BJ (cell line): ENCODE data around the gene APOA4. TPM values are rescaled to one million over a fixed set of nuclear protein-coding genes. Genes with fewer than 3 reads are reported as not detected.

Source experiments
- CTCF ChIA-PET: fragments of 350-600 bp; formaldehyde crosslinking; extraction: SDS; loops from one replicate; lab custom pipeline; 2021; ENCODE audit warnings: antibody characterized with exemption, inconsistent platforms; lab: Yijun Ruan, JAX
- POLR2A ChIA-PET: fragments of 300-600 bp; sonication (Branson Sonifier 250); formaldehyde crosslinking; extraction: SDS; loops from one replicate; lab custom pipeline; 2021; ENCODE audit warnings: antibody characterized with exemption; lab: Charles Lee
- DNase-seq: peaks from one replicate; pipeline ENCODE4 v3.0.0-alpha.2; 2011; ENCODE audit warnings: low read depth
- H3K27me3 ChIP-seq: 2 replicates; pipeline ENCODE4 v1.6.0; 2011; ENCODE audit warnings: low read length; ENCODE audit not compliant: control insufficient read depth, insufficient read depth
- H3K36me3 ChIP-seq: 2 replicates; pipeline ENCODE4 v1.5.1; 2011; ENCODE audit warnings: low read length; ENCODE audit not compliant: control insufficient read depth, insufficient read depth
- H3K4me3 ChIP-seq: 2 replicates; pipeline ENCODE4 v1.5.1; 2011; ENCODE audit warnings: low read depth, mild to moderate bottlenecking, control low read depth, low read length
- polyA plus RNA-seq: library from polyadenylated mRNA; depleted of rRNA; stranded (reverse); fragments of >200 nt; gene quantifications from 2 replicates; pipeline ENCODE4 v1.2.3, GENCODE V29; 2011
- TF ChIP-seq, protein P1 (sequence below): IDR thresholded peaks from 2 replicates; pipeline ENCODE4 v1.5.1; 2011; ENCODE audit warnings: low read depth, mild to moderate bottlenecking, control low read depth, inconsistent platforms, low read length, moderate library complexity; ENCODE audit not compliant: insufficient read depth

The APOA4 gene
- polyA plus RNA-seq, 1 experiment: not detected

DNA sequence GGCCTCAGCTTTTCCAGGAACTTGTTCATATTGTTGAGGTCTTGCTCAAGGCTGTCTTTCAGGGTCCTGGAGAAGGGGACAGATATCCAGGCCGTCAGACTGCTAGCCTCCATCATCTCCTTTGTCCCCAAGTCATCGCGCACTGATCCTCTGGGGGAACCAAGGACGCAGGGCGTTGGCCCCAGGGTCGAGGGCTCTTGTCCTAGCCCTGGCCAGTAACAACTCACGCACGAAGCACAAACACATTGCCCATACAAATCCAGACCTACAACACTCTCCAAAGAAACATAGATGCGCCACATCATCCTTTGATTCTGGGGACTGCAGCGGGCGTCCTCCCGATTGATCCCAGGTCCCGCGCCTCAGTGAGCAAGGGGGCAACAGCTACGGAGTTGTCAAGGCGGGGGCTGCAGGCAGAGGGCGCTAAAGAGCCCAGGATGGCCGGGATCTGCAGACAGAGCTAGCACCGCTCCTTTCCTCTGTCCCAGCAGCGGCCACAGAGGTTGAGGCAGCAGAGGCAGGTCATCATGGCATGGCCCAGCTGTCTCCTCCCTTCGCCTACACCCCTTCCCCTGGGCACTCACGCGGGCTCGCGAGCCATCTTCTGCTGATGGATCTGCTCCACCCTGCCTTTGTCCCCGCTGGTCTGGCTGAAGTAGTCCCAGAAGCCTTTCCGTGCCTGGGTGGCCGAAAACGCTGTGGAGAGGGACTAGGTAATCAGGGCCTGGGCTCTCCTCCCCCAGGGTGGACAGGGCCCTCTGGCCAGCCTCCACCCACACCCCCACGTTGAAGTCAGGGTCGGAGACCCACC, 31.9 kb downstream of the APOA4 start:
- TF ChIP-seq, protein P1, sequence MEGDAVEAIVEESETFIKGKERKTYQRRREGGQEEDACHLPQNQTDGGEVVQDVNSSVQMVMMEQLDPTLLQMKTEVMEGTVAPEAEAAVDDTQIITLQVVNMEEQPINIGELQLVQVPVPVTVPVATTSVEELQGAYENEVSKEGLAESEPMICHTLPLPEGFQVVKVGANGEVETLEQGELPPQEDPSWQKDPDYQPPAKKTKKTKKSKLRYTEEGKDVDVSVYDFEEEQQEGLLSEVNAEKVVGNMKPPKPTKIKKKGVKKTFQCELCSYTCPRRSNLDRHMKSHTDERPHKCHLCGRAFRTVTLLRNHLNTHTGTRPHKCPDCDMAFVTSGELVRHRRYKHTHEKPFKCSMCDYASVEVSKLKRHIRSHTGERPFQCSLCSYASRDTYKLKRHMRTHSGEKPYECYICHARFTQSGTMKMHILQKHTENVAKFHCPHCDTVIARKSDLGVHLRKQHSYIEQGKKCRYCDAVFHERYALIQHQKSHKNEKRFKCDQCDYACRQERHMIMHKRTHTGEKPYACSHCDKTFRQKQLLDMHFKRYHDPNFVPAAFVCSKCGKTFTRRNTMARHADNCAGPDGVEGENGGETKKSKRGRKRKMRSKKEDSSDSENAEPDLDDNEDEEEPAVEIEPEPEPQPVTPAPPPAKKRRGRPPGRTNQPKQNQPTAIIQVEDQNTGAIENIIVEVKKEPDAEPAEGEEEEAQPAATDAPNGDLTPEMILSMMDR: peak; percentile 96
- no peak for DNase-seq
- ChIA-PET POLR2A (no interaction called here), CTCF (interaction anchor here (0.7 to 9.6 kb wide), 44 partner anchors 8 to 437 kb away, joined by 3 to 165 read pairs (median 4); partner anchors contain the start of genes APOA1, PAFAH1B2 and SIK3)
- no peaks in the 10 kb centered on the region for H3K27me3 ChIP-seq
- no peaks in the 10 kb centered on the region; the same call in 1 of the 2 replicates for H3K36me3 ChIP-seq
- H3K4me3 ChIP-seq: no peak overlapping the region

DNA sequence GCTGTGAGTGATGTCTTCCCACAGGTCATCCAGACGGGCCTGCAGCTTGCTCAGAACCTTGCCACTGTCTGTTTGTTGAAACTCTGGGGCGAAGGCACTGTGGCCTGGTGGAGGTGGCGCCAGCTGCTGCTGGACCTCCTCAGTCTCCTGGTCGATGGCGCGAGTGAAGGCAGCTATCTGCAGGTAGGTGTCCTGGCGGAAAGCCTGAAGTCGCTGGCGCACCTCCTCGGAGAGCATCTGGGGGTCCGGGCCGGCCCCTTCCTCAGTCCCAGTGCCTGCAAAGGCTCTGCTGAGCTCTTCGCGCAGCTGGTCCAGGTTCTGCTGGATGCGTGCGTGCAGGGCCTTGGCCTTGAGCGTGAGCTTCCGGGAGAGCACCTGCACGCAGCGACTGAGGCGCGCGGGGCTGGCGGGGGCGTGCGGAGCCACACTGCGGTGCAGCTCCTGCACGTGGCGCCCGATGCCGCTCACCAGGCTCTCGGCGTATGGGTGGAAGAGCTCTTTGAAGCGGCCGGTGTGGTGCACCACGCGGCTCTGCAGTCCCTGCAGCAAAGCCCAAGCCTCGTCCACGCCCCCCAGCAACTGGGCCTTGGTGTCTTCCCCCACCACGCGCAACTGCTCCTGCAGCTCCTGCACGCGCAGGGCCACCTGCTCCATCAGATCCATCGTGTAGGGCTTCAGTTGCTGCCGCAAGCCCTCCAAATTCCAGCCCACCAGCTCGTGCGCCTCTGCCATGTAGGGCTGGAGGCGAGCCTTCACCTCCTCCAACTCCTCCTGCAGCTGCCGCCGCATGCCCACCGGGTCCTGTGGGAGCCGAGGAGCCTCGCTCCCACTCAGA, 32.7 kb downstream of the APOA4 start:
- ChIA-PET POLR2A (no interaction called here), CTCF (interaction anchor here (0.9 to 9.6 kb wide), 38 partner anchors 8 to 438 kb away, joined by 3 to 165 read pairs (median 4); partner anchors contain the start of genes APOA1 and SIK3)
- Histone ChIP-seq H3K27me3 (no peaks in the 10 kb centered on the region), H3K4me3 (no peak overlapping the region), H3K36me3 (peaks cover 4% of the 10 kb centered on the region)
- TF ChIP-seq, protein P1: no peak
- no peak for DNase-seq

DNA sequence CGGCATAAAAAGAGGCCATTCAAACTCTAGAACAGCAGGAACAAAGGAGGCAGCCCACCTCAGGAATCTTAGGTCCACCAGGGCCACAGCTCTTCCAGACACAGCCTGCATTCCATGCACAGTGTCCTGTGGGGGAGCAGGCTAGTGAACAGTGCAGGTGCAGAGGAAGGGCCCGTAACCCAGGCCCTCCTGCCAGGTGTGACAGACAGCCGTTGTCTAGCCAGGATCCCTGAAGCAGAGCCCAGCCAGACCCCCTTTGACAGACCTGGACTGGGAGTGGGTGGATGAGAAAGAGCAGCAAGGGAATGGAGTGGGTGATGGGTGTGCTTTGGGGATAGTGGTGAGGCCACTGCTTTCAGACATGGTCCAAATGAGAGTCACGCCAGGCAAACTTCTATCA, 34.1 kb downstream of the APOA4 start:
- peaks cover 15% of the 10 kb centered on the region for H3K36me3 ChIP-seq
- CTCF ChIA-PET: interaction anchor here (2.3 to 9.6 kb wide), 4 partner anchors 8 to 438 kb away, joined by 12 to 165 read pairs (median 14); no protein-coding TSS in a partner anchor
- no peak overlapping the region for H3K4me3 ChIP-seq
- TF ChIP-seq, protein P1: no peak
- POLR2A ChIA-PET: no interaction called here
- no peak for DNase-seq
- no peaks in the 10 kb centered on the region for H3K27me3 ChIP-seq

DNA sequence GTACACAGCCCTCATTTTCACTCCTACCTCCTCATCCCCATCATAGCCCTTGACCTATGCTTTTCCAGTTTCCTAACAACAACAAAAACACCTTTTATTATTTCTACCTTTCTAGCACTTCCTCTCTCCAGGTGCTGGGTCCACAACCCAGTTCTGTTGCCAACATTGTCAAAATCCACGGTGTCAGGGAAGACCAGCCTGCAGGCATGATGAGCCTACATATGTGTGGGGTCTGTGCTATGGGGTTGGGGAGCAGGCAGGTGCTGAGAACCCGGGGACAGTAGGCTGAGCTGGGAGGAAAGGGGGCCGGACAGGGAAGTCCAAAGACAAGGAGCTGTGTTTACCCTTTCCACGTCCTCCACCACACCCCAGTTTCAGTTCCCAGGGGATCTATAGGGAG, 34.6 kb downstream of the APOA4 start:
- POLR2A ChIA-PET: interaction anchor here (0.6 kb wide), 1 partner anchor 15 kb away, joined by 3 read pairs; no protein-coding TSS in a partner anchor
- TF ChIP-seq, protein P1: no peak
- CTCF ChIA-PET: interaction anchor here (2.3 to 9.6 kb wide), 3 partner anchors 48 to 438 kb away, joined by 12 to 165 read pairs (median 14); no protein-coding TSS in a partner anchor
- DNase-seq: no peak
- Histone ChIP-seq H3K36me3 (peaks cover 15% of the 10 kb centered on the region), H3K27me3 (no peaks in the 10 kb centered on the region), H3K4me3 (peak overlapping the region; percentile 80)
